ENCODE results near the gene ALK. TPM values are rescaled to one million over a fixed set of nuclear protein-coding genes. Genes with fewer than 3 reads are reported as not detected.

ALK gene
- total and polyA plus RNA-seq, 10 of the 15 experiments (the other 5 are each of a cell fraction or from before 2014, with no cell fraction given), result 0.11 TPM; not detected in 9

DNA sequence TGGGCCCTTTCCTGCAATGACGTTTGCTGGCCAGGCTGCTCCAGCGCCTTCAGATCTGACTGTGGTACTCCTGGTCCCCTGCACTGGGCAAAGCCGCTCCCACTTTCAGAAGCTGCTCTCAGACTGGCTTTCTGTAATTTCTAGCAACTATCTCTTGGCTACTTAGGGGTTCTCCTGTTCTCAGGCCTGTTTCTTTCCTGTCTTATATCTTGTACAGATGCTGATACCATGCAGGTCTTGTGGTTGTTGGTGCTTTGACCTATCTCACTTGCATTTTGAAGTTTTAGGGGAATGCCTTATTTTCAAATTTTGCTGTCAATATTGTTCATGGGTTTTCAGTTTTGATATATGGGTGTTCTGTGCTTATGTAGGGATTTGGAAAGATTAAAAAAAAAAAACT lies 660.4 kb downstream of the ALK start (continued):
- TF ChIP-seq NR2C1 (IDR thresholded peaks at IDR 0.05), result no peak
- TF ChIP-seq, protein P1, sequence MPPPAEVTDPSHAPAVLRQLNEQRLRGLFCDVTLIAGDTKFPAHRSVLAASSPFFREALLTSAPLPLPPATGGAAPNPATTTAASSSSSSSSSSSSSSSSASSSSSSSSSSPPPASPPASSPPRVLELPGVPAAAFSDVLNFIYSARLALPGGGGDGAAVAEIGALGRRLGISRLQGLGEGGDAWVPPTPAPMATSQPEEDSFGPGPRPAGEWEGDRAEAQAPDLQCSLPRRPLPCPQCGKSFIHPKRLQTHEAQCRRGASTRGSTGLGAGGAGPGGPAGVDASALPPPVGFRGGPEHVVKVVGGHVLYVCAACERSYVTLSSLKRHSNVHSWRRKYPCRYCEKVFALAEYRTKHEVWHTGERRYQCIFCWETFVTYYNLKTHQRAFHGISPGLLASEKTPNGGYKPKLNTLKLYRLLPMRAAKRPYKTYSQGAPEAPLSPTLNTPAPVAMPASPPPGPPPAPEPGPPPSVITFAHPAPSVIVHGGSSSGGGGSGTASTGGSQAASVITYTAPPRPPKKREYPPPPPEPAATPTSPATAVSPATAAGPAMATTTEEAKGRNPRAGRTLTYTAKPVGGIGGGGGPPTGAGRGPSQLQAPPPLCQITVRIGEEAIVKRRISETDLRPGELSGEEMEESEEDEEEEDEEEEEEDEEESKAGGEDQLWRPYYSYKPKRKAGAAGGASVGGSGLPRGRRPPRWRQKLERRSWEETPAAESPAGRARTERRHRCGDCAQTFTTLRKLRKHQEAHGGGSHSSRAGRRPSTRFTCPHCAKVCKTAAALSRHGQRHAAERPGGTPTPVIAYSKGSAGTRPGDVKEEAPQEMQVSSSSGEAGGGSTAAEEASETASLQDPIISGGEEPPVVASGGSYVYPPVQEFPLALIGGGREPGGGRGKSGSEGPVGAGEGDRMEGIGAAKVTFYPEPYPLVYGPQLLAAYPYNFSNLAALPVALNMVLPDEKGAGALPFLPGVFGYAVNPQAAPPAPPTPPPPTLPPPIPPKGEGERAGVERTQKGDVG (CRISPR knock-in tag; IDR thresholded peaks at IDR 0.05), result no peak
- TF ChIP-seq, protein P2, sequence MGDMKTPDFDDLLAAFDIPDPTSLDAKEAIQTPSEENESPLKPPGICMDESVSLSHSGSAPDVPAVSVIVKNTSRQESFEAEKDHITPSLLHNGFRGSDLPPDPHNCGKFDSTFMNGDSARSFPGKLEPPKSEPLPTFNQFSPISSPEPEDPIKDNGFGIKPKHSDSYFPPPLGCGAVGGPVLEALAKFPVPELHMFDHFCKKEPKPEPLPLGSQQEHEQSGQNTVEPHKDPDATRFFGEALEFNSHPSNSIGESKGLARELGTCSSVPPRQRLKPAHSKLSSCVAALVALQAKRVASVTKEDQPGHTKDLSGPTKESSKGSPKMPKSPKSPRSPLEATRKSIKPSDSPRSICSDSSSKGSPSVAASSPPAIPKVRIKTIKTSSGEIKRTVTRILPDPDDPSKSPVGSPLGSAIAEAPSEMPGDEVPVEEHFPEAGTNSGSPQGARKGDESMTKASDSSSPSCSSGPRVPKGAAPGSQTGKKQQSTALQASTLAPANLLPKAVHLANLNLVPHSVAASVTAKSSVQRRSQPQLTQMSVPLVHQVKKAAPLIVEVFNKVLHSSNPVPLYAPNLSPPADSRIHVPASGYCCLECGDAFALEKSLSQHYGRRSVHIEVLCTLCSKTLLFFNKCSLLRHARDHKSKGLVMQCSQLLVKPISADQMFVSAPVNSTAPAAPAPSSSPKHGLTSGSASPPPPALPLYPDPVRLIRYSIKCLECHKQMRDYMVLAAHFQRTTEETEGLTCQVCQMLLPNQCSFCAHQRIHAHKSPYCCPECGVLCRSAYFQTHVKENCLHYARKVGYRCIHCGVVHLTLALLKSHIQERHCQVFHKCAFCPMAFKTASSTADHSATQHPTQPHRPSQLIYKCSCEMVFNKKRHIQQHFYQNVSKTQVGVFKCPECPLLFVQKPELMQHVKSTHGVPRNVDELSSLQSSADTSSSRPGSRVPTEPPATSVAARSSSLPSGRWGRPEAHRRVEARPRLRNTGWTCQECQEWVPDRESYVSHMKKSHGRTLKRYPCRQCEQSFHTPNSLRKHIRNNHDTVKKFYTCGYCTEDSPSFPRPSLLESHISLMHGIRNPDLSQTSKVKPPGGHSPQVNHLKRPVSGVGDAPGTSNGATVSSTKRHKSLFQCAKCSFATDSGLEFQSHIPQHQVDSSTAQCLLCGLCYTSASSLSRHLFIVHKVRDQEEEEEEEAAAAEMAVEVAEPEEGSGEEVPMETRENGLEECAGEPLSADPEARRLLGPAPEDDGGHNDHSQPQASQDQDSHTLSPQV (IDR thresholded peaks at IDR 0.05), result no peak
- peak; percentile 71 for TF ChIP-seq RUNX3 (IDR thresholded peaks at IDR 0.05; ENCODE audit: low read length)
- TF ChIP-seq E4F1 (IDR thresholded peaks at IDR 0.05; ENCODE audit: borderline replicate concordance, partially characterized antibody), result no peak
- no peak for TF ChIP-seq MEF2B (IDR thresholded peaks at IDR 0.05; ENCODE audit: partially characterized antibody, poor library complexity, severe bottlenecking)
- TF ChIP-seq, protein P3, sequence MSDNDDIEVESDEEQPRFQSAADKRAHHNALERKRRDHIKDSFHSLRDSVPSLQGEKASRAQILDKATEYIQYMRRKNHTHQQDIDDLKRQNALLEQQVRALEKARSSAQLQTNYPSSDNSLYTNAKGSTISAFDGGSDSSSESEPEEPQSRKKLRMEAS (IDR thresholded peaks at IDR 0.05; ENCODE audit: low read depth, low read length), result no peak
- TF ChIP-seq JUNB (IDR thresholded peaks at IDR 0.05), result peak; percentile 54
- no peak for TF ChIP-seq RAD51 (IDR thresholded peaks at IDR 0.05)

Measured in GM12878 (cell line).